ENCODE data around the gene SLC36A4.

DNA sequence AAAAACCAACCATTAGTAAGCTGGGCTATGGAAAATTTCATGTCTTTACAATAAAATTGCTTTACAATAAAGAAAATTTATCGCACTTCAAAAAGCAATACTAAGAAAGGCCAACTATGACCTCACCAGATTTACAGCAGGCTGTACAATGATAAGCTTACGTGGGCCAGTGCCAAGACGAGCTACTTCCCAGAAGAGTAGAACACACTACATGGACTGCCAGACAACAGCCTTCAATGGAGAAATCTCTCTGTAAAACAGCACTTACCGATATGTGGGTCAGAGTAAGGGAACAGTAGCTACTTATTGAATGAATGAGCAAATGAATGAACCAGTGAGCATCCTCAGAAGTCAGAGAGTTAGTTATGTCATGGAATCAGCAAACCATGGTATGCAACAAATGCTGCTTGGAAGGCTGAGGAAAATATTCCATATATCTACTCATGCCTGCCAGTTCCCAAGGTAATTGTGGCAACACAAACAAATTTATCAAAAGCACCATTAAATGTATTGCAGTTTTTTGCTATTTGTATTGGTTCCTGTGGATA lies 74.4 kb downstream of the SLC36A4 start:
- TF ChIP-seq POLR2A (IDR thresholded peaks at IDR 0.05) = no peak
- TF ChIP-seq, protein P1, sequence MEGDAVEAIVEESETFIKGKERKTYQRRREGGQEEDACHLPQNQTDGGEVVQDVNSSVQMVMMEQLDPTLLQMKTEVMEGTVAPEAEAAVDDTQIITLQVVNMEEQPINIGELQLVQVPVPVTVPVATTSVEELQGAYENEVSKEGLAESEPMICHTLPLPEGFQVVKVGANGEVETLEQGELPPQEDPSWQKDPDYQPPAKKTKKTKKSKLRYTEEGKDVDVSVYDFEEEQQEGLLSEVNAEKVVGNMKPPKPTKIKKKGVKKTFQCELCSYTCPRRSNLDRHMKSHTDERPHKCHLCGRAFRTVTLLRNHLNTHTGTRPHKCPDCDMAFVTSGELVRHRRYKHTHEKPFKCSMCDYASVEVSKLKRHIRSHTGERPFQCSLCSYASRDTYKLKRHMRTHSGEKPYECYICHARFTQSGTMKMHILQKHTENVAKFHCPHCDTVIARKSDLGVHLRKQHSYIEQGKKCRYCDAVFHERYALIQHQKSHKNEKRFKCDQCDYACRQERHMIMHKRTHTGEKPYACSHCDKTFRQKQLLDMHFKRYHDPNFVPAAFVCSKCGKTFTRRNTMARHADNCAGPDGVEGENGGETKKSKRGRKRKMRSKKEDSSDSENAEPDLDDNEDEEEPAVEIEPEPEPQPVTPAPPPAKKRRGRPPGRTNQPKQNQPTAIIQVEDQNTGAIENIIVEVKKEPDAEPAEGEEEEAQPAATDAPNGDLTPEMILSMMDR (IDR thresholded peaks at IDR 0.05 in 4 of 5, conservative IDR thresholded peaks at IDR 0.05 in 1 of 5) = no peak
